GDM1 (cell line): Measurements from ENCODE around the gene CDC34.

ENCODE experiments used
- DNase-seq: peaks from one replicate; lab custom pipeline; 2025; lab: John Stamatoyannopoulos, UW

CDC34 gene

DNA sequence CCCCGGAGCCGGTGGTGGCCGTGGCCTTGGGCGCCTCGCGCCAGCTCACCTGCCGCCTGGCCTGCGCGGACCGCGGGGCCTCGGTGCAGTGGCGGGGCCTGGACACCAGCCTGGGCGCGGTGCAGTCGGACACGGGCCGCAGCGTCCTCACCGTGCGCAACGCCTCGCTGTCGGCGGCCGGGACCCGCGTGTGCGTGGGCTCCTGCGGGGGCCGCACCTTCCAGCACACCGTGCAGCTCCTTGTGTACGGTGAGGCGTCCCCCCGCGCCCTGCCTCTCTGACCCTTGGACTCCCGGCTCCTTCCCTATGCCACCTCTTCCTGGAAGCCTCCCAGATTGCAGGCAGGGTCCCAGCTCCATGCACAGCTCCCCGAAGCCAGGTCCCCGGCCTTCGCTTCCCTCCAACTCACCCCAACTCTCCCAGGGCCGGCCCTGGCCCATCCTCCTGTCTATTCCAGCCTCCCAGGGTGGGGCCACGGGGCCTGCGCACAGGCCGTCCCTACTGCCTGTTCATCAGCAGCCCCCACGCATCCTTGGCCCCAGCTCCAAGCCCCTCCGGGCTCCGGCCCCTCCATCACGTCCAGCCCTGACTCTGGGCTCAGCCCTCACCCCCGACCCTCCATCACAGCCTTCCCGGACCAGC lies 33.6 kb upstream of the CDC34 start:
- no peak for DNase-seq

DNA sequence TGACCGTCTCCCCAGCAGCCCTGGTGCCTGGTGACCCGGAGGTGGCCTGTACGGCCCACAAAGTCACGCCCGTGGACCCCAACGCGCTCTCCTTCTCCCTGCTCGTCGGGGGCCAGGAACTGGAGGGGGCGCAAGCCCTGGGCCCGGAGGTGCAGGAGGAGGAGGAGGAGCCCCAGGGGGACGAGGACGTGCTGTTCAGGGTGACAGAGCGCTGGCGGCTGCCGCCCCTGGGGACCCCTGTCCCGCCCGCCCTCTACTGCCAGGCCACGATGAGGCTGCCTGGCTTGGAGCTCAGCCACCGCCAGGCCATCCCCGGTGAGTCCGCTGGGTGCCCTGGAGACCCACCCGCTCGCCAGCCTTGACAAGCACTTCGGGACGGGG lies 33.1 kb upstream of the CDC34 start:
- DNase-seq, result no peak

GRCh38 chr19:498977-499623 lies 32.5 kb upstream of the CDC34 start:
- DNase-seq, result no peak

GRCh38 chr19:501646-502045 lies 29.9 kb upstream of the CDC34 start:
- DNase-seq, result no peak

- no peak for DNase-seq
Observed at GRCh38 chr19:504616-505015, 26.9 kb upstream of the CDC34 start.

DNA sequence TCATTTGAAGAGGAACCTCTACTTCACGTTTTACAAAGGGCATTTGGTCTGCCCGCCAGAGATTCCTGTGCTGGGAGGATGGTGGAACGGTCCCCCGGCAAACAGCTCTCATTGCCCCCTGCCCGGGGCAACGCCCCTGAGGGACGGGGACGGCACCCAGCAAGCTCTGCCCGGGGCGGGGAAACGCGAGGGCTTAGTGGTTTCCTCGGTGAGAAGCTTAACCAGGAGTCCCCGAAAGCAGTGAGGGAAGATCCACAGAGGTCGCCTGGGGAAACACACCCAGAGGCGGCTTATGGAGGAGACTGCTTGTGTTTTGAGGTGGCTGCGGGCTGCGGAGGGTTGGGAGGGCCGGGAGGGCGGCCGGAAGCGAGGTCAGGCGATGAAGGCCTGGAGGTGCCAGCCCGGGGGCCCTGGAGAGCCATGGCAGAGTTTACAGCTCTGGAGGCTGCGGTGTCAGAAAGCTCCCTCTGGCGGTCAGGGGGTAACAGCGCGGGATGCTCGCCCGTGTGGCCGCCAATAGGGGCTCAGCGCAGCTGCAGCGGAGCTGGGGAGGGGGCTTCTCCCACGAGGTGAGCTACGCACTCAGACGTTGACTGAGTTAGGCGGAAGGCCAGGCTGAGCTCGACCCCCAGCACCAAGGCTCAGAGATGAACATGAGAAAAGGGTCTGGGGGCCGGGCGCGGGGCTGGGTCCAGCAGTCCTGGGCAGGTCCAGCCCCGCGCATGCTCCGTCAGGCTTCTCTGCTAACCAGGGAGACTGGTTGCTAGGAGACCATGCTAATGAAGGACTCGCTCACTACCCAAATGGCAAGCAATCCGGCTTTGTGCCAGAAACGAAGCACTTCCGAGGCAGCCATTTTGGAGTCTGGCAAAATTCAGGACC lies 24.9 kb upstream of the CDC34 start:
- DNase-seq, result peak; percentile 91

GRCh38 chr19:507286-508203 lies 24.0 kb upstream of the CDC34 start, which contains the start of gene TPGS1:
TPGS1 (plus strand) TSS chr19:507497; CDS start chr19:507507, 10 bp downstream.
- peak; percentile 97 for DNase-seq

- DNase-seq, result no peak
Observed at GRCh38 chr19:508204-509150, 23.1 kb upstream of the CDC34 start.

- peak; percentile 84 for DNase-seq
Observed at GRCh38 chr19:510606-511100, 20.9 kb upstream of the CDC34 start.

- DNase-seq, result peak; percentile 72
Observed at GRCh38 chr19:511101-511851, 20.3 kb upstream of the CDC34 start.

DNA sequence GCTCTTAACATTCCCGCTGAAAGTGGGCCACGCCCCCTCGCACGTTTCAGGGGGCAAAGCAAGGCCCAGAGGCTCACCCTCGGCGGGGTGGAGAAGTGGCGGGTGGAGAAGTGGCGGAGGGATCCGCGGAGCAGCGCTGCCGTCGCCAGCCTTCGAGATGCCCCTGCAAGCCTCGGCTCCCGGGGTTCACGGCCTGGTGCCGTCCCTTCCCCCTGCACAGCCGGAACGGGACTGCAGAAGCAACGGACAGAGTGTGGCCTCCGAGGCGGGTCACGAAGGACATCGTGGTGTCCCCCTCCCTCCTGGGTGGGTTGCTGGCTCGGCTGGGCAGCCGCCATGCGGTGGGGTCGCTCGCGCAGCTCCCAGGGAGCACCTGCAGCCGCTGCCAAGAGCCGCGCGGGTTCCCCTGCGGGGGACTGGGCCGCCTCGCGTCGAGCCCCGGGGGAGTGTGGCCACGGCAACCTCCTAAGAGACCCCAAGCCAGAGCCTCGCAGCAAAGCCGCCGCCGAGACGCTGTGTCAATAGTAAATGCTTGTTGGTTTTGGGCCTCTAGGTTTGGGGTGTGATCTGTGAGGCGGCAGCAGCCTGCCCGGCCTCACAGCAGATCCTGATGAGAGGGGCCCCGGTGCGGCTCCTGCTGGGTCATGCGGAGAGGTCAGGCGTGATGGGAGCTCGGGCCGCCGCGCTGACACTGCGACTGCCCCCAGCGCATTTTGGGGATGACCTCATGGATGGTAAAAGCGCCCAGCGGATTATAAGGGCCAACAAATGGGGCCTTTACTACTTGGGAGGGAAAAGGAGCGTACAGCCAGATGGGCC lies 18.8 kb upstream of the CDC34 start:
- DNase-seq, result no peak

DNA sequence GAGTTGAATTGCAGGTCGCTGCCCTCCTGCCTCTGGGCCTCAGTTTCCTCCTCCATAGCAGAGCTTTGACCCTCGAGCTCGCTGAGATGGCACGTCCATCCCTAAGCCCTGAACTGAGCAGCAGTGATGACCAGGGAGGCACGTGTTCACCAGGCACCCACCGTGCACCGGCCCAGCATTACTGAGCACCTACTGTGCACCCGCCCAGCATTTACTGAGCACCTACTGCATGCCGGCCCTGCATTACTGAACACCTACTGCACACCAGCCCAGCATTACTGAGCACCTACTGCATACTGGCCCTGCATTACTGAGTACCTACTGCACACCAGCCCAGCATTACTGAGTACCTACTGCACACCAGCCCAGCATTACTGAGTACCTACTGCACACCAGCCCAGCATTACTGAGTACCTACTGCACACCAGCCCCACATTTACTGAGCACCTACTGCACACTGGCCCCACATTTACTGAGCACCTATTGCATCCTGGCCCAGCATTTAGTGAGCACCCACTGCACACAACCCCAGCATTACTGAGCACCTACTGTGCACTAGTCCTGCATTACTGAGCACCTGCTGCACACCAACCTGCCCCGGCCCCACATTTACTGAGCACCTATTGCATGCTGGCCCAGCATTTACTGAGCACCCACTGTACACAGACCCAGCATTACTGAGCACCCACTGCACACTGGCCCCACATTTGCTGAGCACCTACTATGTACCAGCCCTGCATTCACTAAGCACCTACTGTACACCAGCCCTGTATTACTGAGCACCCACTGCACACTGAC lies 18.0 kb upstream of the CDC34 start:
- DNase-seq, result no peak

DNA sequence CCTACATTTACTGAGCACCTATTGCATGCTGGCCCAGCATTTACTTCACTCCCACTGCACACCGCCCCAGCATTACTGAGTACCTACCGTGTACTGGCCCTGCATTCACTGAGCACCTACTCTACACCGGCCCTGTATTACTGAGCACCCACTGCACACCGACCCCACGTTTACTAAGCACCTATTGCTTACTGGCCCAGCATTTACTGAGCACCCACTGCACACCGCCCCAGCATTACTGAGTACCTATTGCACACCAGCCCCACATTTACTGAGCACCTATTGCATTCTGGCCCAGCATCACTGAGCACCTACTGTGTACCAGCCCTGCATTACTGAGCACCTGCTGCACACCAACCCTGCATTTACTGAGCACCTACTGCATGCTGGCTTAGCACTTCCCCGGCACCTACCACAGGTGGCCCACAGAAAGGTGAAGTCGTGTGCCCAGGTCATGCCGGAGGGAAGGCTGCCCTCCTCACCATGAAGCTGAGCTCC lies 17.3 kb upstream of the CDC34 start:
- no peak for DNase-seq

GRCh38 chr19:517721-518597 lies 13.6 kb upstream of the CDC34 start:
- DNase-seq, result no peak

- DNase-seq, result no peak
Observed at GRCh38 chr19:518598-519231, 12.8 kb upstream of the CDC34 start.

- no peak for DNase-seq
Observed at GRCh38 chr19:519449-519865, 12.1 kb upstream of the CDC34 start.
